HG02798 (cell line): Measurements from ENCODE around the gene REM2.
"Not testable (repeated sequence)": the region's sequence is repeated elsewhere in the genome, so short reads cannot be mapped to it uniquely, and the experiment has no call there.

ENCODE experiments used
- ATAC-seq: cut with Tn5 transposase; IDR thresholded peaks from one replicate; pipeline ENCODE4 v1.9.1; 2021; ENCODE audit warnings: mild to moderate bottlenecking; ENCODE audit not compliant: unreplicated experiment, poor library complexity

Gene REM2

DNA sequence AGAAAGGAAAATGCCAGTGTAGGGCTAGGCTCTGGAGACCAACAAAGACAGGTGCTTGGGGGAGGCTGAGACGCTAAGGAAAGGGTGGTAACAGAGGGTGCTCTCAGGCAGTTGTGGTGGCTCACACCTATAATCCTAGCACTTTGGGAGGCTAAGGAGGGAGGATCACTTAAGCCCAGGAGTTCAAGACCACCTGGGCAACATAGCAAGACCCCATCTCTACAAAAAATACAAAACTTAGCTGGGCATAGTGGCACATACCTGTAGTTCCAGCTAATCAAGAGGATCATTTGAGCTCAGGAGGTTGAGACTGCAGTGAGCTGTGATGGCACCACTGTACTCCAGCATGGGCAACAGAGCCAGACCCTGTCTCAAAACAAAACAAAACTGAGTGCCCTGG, 12.4 kb downstream of the REM2 start:
- ATAC-seq: no peak

DNA sequence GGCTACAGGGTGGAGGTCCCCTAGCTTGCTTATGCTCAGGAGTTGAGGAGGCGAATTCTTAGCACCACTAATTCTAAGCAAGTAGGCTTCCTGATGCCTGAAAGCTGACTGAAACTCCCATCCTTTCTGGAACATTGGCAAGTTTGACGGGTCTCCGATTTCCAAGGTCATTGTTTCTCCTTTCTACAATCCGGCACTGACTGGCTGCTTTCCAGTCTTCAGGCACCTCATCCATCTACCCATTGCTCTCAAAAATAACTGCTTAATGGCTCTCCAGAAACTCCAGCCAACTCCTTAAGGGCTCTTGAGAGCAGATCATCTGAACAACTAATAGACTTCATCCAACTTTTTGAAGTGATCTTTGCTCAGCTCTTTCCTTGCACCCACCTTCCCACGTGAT, 13.3 kb downstream of the REM2 start:
- no peak for ATAC-seq

DNA sequence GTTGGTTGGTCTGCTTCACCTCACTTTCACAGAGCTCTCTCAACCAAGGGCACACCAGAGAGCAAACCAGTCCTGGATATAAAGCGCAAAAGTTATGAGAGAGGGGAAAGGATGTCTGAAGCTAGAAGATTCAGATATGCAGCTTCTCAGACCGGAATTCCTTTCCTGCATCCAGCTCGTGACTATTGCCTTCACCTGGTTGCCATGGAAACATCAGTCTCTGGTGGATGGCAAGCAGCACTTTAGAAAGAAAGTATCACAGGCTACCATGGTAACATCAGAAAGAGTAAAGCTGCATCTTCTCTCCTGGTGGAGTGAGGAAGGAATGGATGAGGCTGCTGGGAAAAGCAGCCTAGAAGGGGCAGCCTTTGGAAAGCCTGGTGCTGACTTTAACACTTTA, 13.7 kb downstream of the REM2 start:
- ATAC-seq: no peak

DNA sequence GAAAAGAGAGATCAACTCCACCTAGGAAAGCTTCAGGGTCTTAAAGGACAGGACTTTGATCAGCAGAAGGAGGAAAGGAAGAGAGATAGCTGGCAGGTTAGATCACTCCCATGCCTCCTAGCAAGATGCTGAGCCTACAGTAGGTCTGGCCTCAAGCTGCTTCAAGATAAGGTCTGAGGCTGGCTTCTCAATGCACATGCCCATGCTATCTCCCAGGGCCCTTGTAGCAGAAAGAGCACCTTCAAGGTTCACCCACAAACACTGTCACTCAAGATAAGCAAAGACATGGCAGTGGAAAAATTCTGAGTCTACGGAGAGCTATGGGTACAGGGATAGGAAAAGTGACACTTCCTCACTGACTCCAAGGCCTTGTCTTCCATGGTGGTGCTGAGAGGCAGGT, 14.3 kb downstream of the REM2 start:
- no peak for ATAC-seq

DNA sequence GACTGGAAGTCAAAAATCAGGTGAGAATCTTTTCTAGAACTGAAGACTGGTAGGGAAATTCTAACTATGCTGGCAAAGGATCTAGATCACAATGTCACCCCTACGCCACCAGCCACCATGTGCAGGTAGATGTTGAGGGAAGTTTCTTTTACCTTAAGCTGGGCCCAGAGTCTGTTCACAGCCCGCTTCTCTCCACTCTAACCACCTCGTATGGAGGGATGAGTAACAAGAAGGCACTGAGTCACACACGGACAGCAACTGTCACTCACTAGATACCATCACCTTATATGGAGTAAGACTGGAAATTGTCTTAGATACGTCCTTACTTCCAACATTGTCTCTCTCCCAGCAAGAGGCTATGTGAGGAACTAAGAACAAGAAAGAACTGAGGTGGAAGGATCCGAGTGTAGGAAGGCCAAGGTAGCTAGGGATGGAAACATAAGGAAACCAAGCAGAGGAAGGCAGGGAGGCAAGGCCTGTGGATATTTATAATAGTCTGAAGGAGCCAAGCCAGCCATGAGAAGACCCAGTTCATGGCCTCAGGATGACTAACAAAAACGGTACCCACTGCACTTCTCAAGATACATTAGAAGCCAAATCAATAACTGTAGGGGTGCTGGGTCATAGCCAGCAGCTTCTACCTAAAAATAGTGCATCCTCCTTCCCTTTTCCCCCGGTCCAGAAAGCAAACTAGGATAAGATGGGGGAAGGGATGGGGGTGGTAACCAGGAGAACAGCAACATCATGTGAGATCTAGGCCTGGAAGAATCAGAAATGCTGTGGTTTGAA, 15.5 kb downstream of the REM2 start:
- ATAC-seq: no peak

DNA sequence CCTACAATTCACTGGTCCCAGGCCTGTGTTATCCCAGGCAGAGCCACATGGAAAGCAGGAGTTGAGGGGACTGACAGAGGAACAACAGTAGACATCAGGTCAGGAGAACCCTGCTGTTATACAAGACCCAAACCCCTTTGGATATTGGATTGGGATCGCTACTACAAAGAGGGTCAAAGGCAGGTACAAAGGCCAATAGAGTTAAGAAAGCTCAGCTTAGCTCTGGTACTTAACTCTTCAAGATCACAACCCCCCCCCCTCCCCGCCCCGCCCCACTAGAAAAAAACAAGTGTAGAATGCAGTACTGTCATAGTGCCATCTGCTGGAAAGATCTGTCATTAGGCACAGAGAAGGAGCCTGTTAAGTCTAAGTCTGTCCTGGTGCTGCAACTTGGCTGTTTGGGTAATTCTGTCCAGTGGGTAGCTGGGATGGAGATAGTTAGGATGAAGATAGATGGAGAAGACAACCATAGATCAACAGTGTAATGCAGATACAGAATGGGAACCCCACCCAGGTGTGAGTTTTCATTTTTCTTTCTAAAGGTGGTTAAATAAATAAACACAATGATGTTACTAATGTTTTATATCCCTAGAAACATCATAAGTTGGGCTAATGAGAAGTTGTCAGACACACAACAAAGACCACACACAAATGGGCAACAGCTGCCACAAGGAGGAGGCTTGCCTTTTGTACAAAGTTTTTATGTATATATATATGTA, 17.2 kb downstream of the REM2 start:
- ATAC-seq: peak; percentile 68

DNA sequence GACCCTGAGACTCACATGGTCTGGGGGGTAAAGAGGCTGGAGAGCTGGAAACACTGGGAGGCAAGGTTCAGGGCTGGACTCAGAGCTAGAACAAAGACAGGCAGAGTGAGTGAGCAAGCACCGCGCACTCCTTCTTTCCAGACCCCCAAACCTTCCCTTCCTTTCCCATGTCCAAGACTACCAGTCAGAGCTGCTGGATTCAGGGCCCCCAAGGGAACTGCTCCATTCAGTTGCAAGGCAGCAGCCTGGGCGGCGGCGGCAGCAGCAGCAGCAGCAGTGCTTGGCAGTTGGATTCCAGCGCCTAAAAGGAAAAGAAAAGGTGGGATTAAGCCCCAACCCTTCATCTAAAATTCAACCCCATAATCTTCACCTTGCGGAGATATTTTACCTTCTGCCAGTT, 18.8 kb downstream of the REM2 start:
- ATAC-seq: no peak

DNA sequence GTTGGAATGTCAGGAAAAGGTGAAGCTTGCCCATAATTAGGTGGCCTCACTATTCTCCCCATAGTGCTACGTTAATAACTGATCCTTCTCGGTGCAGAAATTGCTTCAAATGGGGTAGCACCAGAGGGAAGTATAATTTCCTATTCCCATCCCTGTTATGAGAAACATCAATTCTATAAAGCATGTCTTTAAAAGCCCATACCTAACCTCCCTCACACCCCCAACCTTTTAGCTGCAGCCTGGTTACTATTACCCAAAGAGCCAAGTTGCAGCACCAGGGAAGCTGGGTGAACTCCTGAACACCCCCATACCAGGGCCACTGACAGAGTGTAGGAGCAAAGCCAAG, 20.7 kb downstream of the REM2 start:
- no peak for ATAC-seq

DNA sequence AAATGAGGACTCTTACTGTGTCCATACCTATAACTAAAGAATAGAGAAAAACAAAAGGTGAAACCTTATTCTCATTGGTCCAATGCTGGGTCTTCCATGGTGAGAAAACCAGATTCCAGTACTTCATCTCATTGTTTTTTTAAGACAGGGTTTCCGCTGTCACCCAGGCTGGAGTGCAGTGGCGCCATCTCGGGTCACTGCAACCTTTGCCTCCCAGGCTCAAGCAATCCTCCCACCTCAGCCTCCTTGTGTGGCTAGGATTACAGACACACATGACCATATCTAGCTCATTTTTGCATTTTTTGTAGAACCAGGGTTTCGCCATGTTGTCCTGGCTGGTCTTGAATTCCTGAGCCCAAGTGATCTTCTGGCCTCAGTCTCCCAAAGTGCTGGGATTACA, 22.6 kb downstream of the REM2 start:
- no peak for ATAC-seq

DNA sequence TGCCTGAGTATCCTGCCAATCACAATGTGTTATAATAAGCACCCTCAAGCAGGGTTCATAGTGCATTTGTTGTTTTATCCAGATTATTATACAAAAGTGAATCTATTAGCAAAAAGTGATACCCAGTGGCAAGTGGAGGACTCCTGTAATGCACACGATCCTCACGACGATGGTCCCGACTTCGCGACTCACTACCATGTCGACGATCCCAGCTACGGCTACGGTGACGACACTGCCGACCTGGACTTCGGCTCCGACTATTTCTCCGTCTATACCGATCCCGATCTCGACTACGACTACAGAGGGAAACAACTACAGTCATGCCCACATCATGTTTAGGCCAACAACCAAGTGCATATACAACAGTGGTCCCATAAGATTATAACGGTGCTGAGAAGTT, 23.1 kb downstream of the REM2 start:
- ATAC-seq: no peak

DNA sequence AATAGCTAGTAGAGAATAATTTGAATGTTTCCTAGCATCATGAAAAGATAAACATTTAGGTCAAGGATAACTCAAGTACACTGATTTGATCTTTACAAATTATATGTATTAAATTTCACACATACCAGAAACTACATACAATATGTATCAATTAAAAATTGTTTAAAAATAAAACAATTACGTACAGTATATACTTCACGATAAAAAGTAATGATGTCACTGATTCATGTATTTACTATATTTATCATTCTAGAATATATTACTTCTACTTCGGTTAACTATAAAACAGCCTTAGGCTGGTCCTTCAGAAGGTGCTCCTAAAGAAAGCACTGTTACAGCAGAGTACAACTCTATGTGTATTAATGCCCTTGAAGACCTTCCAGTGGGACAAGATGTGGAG, 24.4 kb downstream of the REM2 start:
- no peak for ATAC-seq

DNA sequence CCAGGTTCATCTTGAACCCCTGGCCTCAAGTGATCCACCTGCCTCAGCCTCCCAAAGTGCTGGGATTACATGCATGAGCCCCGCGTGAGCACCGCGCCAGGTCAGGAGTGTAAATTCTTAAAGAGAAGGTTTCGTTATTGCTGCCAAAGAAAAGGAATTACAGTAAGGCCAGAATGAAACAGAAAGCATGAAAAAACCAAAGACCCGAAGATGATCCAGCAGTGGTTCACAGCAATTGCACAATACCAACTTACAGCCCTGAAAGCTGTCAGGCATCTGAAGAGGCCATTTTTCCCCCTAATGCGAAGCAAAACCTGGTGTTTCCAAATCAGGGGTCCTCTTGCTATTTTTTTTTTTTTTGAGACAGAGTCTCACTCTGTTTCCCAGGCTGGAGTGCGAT, 25.6 kb downstream of the REM2 start:
- no peak for ATAC-seq

DNA sequence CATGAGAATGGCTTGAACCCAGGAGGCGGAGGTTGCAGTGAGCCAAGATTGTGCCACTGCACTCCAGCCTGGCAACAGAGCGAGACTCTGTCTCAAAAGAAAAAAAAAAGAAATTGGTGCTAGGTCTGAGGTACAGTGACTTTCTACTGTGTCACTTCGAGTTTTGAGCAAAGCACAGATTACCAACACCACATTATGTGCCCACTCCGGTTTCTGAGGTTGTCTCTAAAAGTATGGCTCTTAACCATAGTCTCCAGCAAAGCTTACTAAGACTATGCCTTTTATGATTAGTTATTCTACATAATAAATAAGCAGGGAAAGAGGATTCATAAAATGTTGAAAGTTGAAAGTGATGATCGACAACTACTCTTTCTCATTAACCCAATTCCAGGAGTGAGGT, 27.9 kb downstream of the REM2 start:
- ATAC-seq: no peak

DNA sequence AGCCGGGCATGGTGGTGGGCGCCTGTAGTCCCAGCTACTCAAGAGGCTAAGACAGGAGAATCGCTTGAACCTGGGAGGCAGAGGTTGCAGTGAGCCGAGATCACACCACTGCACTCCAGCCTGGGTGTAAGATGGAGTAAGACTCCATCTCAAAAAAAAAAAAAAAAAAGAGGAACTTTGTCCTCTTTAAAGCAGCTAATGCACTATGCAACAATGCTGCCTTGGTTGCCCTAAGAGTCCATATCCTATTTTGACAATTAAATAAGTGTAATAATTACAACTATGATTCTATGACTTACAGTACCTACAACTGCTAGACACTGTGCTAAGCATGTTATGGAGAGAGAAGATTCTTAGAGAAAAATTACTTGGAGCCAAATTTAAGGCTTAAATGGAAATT, 31.8 kb downstream of the REM2 start:
- not testable (repeated sequence) for ATAC-seq

DNA sequence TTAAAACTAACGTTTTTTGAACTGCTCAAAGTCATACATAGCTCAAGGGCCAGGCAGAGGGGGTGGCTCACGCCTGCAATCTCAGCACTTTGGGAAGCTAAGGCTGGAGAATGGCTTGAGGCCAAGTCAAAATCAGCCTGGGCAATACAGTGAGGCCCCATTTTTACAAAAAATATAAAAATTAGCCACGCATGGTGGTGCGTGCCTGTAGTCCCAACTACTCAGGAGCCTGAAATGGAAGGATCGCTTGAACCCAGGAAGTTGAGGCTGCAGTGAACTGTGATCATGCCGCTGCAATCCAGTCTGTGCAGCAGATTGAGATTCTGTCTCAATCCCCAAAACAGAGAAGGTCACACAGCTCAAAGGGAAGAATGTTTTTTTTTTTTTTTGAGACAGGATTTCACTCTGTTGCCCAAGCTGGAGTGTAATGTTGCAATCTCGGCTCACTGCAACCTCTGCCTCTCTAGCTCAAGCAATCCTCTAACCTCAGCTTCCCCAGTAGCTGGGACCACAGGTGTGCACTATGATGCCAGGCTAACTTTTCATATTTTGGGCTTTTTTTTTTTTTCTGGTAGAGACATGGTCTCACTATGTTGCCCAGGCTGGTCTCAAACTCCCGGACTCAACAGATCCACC, 33.0 kb downstream of the REM2 start:
- ATAC-seq: no peak

DNA sequence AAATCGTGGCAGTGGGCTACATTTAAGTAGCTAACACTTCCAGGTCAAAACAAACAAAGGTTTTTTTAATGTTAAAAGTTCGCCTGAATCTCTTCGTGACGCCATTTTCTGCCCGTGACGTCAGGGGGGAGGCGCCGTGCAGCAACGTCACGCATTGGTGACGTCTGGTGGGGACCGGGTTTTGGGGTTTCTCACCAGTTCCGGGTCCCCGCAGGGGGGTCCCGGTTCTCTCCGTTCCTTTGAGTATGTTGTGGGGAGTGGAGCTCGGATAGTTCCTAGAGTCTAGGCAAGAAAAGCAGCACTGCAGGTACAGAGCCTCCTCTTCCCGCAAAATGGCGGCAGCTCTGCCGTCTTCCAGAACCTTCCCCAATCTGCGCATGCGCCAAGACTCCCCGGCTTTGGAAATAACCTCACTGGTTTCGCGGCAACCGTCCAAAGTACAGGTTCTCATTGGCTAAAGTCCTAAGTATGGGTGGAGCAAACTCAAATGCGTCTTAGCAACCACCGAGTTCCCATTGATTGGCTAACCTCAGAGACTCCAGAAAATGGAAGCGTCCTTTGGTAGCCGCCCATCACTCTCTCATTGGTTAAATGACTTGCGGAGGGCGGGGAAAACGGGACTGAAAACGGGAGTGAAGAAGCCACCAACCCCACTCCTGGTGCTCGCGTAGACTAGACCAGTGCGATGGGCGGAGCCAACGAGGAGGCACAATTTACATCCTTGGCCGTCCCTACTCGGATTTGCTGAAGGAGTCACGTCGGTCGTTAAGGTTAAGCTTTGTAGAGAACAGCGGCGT, 36.0 kb downstream of the REM2 start, which contains the start of gene RBM23:
Gene RBM23 (minus strand): TSS at position 346 of the 797 bp plus-strand sequence.
- ATAC-seq: peak; percentile 91

DNA sequence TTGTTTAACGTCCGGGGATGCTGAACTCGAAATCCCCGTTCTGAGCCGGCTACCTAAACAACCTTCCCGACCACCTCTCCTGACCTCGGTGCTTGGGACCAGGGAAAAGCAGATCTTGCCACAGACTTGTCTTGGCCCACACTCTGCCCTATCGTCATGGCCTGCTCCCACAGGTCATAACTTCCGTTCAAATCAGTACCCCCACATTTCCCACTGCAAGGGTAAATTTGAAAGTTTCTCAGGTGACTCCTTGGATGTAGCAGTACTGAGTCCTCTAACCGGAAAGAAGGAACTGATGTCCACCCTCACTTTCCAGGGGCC, 36.5 kb downstream of the REM2 start:
- ATAC-seq: no peak

DNA sequence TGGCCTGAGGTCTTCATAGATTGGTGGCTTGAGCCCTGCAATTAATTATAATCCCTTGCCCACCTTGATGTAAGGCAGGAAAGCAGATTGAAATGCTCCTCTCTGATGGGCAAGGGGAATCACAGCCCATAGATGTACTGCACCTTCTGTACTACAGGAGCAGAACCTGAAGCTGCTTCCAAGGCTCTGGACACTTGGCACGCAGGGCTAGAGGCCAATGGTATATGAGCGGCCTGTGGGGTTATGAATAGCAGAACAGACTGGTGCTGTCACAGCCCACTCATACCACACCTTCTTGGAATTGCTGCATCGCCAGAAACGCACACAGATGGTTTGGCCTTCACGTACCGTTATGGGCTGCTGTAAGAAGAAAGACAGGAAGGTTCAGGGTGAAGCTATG, 37.7 kb downstream of the REM2 start:
- ATAC-seq: no peak

DNA sequence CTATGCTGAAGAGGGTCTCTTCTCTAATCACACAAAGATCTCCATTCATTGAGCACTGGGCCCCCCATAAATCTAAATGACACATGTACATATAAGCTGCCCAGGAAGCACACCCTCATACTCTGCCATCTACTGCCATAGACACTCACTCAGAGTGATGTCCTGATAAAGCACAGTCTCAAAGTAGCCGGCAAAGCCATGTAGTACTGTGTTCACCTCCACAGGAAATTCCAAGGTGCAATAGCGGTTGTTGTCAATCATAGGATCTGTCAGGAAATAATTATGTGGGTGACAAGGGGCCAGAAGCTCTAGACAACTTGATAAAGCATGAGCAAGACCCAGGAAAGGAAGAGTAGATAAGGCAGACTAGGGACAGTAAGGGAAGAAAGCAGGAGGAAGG, 39.3 kb downstream of the REM2 start:
- no peak for ATAC-seq

DNA sequence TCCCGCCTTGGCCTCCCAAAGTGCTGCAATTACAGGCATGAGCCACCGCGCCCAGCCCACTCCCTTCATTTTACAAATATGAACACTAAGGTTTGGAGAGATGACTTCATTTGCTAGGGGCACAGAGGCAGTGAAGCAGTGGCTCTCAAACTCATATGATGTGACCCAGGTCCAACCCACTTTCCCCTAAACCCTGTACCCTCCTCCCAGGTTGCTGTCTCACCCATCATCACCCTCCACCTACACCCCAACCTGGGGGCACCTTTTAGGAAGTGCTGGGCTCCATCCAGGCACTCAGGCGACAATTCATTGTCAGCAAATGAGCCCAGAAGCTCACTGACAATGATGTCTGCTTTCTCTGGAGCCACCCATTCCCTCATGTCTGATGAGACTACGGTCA, 40.7 kb downstream of the REM2 start:
- no peak for ATAC-seq

DNA sequence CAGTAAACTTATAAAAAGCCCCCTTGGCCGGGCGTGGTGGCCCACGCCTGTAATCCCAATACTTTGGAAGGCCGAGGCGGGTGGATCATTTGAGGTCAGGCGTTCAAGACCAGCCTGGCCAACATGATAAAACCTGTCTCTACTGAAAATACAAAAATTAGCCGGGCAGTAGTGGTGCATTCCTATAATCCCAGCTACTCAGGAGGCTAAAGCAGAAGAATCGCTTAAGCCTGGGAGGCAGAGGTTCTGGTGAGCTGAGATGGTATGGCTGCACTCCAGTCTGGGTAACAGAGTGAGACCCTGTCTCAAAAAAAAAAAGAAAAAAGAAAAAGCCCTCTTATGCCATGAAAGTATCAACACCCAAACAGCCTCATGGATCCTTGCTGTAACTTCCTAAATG, 42.5 kb downstream of the REM2 start:
- no peak for ATAC-seq
